Osteocyte (in vitro differentiated cells): ENCODE measurements around the gene LYAR. TPM values are rescaled to one million over a fixed set of nuclear protein-coding genes. Genes with fewer than 3 reads are reported as not detected.

Experiments
- DNase-seq: peaks from one replicate; pipeline ENCODE4 v3.0.0; 2021; ENCODE audit warnings: mixed read lengths; ENCODE audit not compliant: unreplicated experiment; ENCODE audit errors: extremely low spot score
- H3K27ac Mint-ChIP-seq: one replicate; pipeline ENCODE4 v1.8.0; 2021; ENCODE audit warnings: mild to moderate bottlenecking, mixed read lengths; ENCODE audit not compliant: unreplicated experiment
- H3K27me3 Mint-ChIP-seq: one replicate; pipeline ENCODE4 v1.8.0; 2021; ENCODE audit warnings: mixed read lengths; ENCODE audit not compliant: unreplicated experiment
- H3K36me3 Mint-ChIP-seq: one replicate; pipeline ENCODE4 v1.8.0; 2021; ENCODE audit warnings: mixed read lengths; ENCODE audit not compliant: unreplicated experiment
- H3K4me1 Mint-ChIP-seq: one replicate; pipeline ENCODE4 v1.8.0; 2021; ENCODE audit warnings: mixed read lengths; ENCODE audit not compliant: unreplicated experiment
- H3K4me3 Mint-ChIP-seq: one replicate; pipeline ENCODE4 v1.8.0; 2021; ENCODE audit warnings: mild to moderate bottlenecking, moderate library complexity, mixed read lengths; ENCODE audit not compliant: unreplicated experiment
- H3K9me3 Mint-ChIP-seq: one replicate; pipeline ENCODE4 v1.8.0; 2021; ENCODE audit warnings: mixed read lengths; ENCODE audit not compliant: unreplicated experiment
- CTCF ChIP-seq: fragments of 200-600 bp; sonication (generic); IDR thresholded peaks from 2 replicates; pipeline ENCODE4 v1.5.0; 2021; ENCODE audit warnings: antibody characterized with exemption, mild to moderate bottlenecking, moderate library complexity
- total RNA-seq: library from RNA; stranded (reverse); gene quantifications from 2 replicates; pipeline ENCODE4 v1.2.1, GENCODE V29; 2021

LYAR gene
- total RNA-seq, 1 donor from 2014 or later, result 8.2 TPM

DNA sequence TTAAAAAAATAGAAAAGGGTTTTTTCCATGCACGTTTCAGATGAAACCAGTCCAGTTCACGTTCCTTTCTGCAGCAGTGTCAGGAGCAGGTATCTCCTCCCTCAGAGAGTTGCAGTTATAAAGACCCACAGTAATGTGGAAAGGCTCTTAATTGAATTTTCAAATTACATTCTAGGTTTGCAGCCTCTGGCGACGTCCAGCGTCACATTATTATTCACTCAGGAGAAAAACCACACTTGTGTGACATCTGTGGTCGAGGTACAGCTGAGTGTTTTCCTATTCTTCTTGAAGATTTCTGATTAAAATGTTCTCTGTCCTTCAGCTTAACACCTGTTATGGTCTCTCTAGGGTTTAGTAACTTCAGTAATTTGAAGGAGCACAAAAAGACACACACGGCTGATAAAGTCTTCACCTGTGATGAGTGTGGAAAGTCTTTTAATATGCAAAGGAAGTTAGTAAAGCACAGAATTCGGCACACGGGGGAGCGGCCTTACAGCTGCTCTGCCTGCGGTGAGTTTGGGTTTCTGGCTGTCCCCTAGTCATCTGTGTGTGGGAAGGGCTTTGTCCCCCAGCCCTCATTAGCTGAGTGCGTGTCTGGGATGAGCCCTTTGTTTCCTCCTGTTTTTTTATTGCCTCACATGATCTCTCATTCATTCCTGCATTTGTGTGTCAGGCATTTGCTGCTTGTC lies 25.7 kb upstream of the LYAR start:
- H3K4me3 Mint-ChIP-seq, result no peak overlapping the region
- H3K36me3 Mint-ChIP-seq, result peaks cover 24% of the 10 kb centered on the region
- no peaks in the 10 kb centered on the region for H3K4me1 Mint-ChIP-seq
- H3K27me3 Mint-ChIP-seq, result no peaks in the 10 kb centered on the region
- H3K27ac Mint-ChIP-seq, result no peak overlapping the region
- no peak for TF ChIP-seq CTCF
- no peaks in the 10 kb centered on the region for H3K9me3 Mint-ChIP-seq
- no peak for DNase-seq

DNA sequence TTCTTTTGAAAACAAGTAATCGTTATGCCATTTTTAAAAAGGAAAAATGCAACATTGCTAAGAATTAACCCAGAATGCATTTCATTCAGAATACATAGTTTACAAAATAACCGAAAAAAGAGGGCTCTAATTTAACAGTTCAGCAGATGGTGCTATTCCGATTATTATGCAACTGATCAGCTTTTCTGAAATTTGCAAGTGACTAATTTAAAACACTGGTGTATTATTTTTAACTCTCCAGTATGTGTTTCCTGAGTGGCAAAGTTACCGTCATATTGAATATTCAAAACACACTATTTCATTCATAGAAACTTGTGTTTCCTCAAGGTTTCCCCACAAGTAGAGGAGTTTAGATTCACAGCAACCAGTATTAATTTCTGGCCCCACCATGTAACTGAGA lies 21.2 kb upstream of the LYAR start:
- Mint-ChIP-seq H3K36me3 (peaks cover 15% of the 10 kb centered on the region), H3K9me3 (no peaks in the 10 kb centered on the region), H3K4me3 (no peak overlapping the region), H3K4me1 (peaks cover 5% of the 10 kb centered on the region), H3K27me3 (no peaks in the 10 kb centered on the region), H3K27ac (no peak overlapping the region)
- TF ChIP-seq CTCF, result no peak
- DNase-seq, result no peak

- Mint-ChIP-seq H3K27me3 (no peaks in the 10 kb centered on the region), H3K36me3 (peaks cover 4% of the 10 kb centered on the region), H3K9me3 (no peaks in the 10 kb centered on the region), H3K4me3 (no peak overlapping the region), H3K27ac (no peak overlapping the region), H3K4me1 (peaks cover 5% of the 10 kb centered on the region)
- DNase-seq, result no peak
- no peak for TF ChIP-seq CTCF
Measured at GRCh38 chr4:4308800-4309441, 19.0 kb upstream of the LYAR start.

DNA sequence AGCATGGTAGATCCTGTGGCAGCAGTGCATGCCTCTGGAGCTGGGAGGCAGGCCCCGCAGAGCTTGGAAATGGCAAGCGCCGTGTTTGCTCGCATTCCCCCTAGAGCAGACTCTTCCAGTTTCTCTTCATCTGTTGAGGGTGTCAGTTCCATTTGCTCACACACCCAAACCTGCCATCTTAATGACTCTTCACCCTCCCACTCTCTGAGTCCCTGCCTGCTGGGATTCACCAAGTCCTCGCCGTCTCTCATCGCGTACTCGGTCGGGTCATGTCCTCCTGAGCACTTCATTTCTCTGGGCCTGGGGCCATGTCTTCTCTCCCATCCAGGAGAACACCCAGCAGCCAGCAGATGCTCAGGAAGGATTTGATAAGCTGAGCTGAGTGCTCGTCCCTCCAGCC lies 17.0 kb upstream of the LYAR start:
- Mint-ChIP-seq H3K36me3 (peaks cover 10% of the 10 kb centered on the region), H3K27ac (no peak overlapping the region), H3K27me3 (no peaks in the 10 kb centered on the region), H3K4me1 (peaks cover 5% of the 10 kb centered on the region), H3K4me3 (no peak overlapping the region), H3K9me3 (no peaks in the 10 kb centered on the region)
- TF ChIP-seq CTCF, result no peak
- no peak for DNase-seq

GRCh38 chr4:4302416-4302815 lies 12.5 kb upstream of the LYAR start:
- TF ChIP-seq CTCF, result no peak
- Mint-ChIP-seq H3K4me1 (no peaks in the 10 kb centered on the region), H3K27me3 (no peaks in the 10 kb centered on the region), H3K9me3 (no peaks in the 10 kb centered on the region), H3K27ac (no peak overlapping the region), H3K36me3 (peaks cover 10% of the 10 kb centered on the region), H3K4me3 (no peak overlapping the region)
- peak; percentile 46 for DNase-seq
